ENCODE measurements around the gene USP3.

DNA sequence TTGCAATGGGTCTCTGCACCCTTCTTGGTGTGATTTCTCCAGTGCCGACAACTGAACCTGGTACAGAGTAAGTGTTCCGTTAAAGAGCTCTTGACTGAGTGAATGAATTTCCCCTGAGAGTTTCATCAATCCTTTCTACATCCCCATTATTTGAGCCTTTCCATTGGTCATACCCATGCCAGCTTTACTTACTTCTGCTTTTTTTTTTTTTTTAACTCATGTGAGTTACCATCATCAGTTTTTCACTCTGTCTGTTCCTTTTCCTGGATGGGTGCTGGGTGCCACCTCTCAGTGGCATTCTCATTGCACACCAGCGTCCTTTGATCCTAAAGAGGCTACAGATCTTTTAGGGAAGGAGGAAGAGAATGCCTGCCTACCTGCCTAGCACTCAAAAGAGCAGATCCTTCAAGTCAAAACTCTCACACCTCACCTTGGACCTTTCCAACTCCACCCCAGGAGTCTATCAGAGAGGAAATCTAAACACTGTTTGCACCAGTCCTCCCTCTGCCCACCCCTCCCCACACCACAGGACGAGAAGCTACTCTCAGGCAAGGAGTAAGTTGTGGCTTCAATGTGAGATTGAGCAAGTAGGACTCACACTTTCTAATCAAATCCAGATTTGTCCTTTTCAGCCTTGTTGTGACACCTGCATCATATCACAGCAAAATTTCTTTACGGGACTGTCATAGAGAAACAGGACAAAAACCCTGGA is 13.1 kb upstream of the USP3 start:
- TF ChIP-seq CTCF (IDR thresholded peaks at IDR 0.05; ENCODE audit: low read length) (no peak), EZH2 (optimal IDR thresholded peaks at IDR 0.05; ENCODE audit: low read depth, low read length) (no peak)

Measured in MM.1S (cell line).